Stomach (tissue), 4 donors: Measurements from ENCODE around the gene GTPBP2.

Experiments used
- EP300 ChIP-seq: sonication (generic); formaldehyde crosslinking; IDR thresholded peaks from one replicate; pipeline ENCODE4 v1.6.1; 2017; ENCODE audit warnings: antibody characterized with exemption
- POLR2A ChIP-seq, 4 donors: fragments of 450-650 bp; IDR thresholded peaks; one replicate each; pipeline ENCODE4 v1.6.1; 2016; ENCODE audit warnings: antibody characterized with exemption in 4 of 4, control low read depth in 2 of 4, mild to moderate bottlenecking in 1 of 4, moderate library complexity in 1 of 4
- POLR2AphosphoS5 ChIP-seq, 3 donors: sonication (generic); formaldehyde crosslinking; IDR thresholded peaks; one replicate each; pipeline ENCODE4 v1.6.1; 2016; ENCODE audit warnings: antibody characterized with exemption in 3 of 3
- TF ChIP-seq, protein P1 (sequence below), 7 experiments: fragments of 450-650 bp in 4 of 7; fragments of 200-600 bp in 3 of 7; sonication (generic) in 3 of 7; IDR thresholded peaks; one replicate each; pipeline ENCODE4 v1.5.1; 2016 to 2019; ENCODE audit warnings: antibody characterized with exemption in 7 of 7, control low read depth in 2 of 7, mild to moderate bottlenecking in 1 of 7

DNA sequence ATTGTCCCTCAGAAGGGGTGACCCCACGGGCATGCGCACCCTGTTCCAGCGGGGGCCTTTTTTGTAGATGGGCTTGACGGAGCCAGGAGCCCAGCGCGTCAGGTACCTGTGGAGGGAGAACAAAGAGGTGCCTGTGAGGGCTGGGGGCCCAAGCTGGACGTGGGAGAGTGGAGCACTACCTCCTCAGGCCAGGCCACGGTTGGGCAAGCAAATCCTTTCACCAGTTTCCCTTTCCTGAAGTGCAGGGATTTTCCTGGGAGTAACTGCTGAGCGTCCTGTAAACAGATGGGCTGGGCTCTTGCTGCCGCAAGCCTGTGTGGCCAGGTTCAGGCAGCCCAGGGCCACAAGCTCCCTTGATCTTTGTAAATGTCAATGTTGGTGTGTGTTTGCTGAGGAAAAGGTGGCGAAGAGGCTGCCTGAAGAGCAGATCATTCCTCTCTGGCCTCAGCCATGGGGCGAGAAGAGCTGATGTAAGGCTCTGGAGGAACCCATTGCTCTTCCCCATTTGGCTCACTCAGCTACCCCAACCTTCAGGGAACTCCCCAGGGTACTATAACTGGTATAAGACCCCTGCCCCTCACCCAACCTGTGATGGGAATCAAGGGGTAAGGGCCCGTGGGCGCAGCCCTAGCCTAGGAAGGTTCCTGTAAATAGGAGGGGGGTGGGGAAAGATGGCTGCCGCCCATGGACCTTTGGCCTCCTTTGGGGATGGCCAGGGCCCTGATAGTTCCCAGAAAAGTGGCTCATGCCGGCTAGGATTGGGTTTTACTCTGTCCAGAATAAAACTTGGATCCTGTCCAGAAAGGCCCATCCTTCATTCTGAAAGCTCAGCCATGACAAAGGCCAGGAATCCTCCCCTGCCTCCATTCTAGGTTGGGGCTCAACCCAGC, 43.0 kb upstream of the GTPBP2 start:
- TF ChIP-seq, protein P1, sequence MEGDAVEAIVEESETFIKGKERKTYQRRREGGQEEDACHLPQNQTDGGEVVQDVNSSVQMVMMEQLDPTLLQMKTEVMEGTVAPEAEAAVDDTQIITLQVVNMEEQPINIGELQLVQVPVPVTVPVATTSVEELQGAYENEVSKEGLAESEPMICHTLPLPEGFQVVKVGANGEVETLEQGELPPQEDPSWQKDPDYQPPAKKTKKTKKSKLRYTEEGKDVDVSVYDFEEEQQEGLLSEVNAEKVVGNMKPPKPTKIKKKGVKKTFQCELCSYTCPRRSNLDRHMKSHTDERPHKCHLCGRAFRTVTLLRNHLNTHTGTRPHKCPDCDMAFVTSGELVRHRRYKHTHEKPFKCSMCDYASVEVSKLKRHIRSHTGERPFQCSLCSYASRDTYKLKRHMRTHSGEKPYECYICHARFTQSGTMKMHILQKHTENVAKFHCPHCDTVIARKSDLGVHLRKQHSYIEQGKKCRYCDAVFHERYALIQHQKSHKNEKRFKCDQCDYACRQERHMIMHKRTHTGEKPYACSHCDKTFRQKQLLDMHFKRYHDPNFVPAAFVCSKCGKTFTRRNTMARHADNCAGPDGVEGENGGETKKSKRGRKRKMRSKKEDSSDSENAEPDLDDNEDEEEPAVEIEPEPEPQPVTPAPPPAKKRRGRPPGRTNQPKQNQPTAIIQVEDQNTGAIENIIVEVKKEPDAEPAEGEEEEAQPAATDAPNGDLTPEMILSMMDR (IDR thresholded peaks at IDR 0.05) = no peak
- TF ChIP-seq POLR2AphosphoS5 (IDR thresholded peaks at IDR 0.05) (peak in 2 of 3 donors; percentile 28 to 46), EP300 (no peak), POLR2A (IDR thresholded peaks at IDR 0.05) (no peak)
